Calu3 (cell line): ENCODE measurements around the gene HBG2. TPM values are rescaled to one million over a fixed set of nuclear protein-coding genes. Genes with fewer than 3 reads are reported as not detected.

Experiments
- BruUV-seq: library from RNA; stranded (reverse); fragments of 400-500 nt; replicated peaks from 2 replicates; lab custom pipeline; 2021; lab: Mats Ljungman, UMichigan
- CTCF ChIA-PET: fragments of 300-600 bp; sonication (Branson Sonifier 250); formaldehyde crosslinking; loops from one replicate; lab custom pipeline; 2022; ENCODE audit warnings: antibody characterized with exemption; lab: Charles Lee
- DNase-seq: peaks from one replicate; pipeline ENCODE4 v3.0.0; 2022
- H3K27ac Mint-ChIP-seq: one replicate; pipeline ENCODE4 v1.8.0; 2022; ENCODE audit warnings: mixed read lengths; ENCODE audit not compliant: unreplicated experiment
- H3K27me3 Mint-ChIP-seq: one replicate; pipeline ENCODE4 v1.8.0; 2022; ENCODE audit warnings: mixed read lengths; ENCODE audit not compliant: unreplicated experiment
- H3K36me3 Mint-ChIP-seq: one replicate; pipeline ENCODE4 v1.8.0; 2022; ENCODE audit warnings: mild to moderate bottlenecking, moderate library complexity, mixed read lengths; ENCODE audit not compliant: insufficient read depth, unreplicated experiment
- H3K4me1 Mint-ChIP-seq: one replicate; pipeline ENCODE4 v1.8.0; 2022; ENCODE audit warnings: mild to moderate bottlenecking, low read depth, mixed read lengths; ENCODE audit not compliant: unreplicated experiment
- H3K4me3 Mint-ChIP-seq: one replicate; pipeline ENCODE4 v1.8.0; 2022; ENCODE audit warnings: mild to moderate bottlenecking, low read depth, moderate library complexity, mixed read lengths; ENCODE audit not compliant: unreplicated experiment
- H3K9me3 Mint-ChIP-seq: one replicate; pipeline ENCODE4 v1.8.0; 2022; ENCODE audit warnings: low read depth, mixed read lengths; ENCODE audit not compliant: unreplicated experiment
- intact Hi-C: fragments of 100-400 bp; cut with micrococcal nuclease; formaldehyde crosslinking; loops from one replicate; pipeline ENCODE4 v1.10.0; 2022; ENCODE audit not compliant: unreplicated experiment
- total RNA-seq: library from RNA; stranded (reverse); gene quantifications from 2 replicates; pipeline ENCODE4 v1.2.3, GENCODE V29; 2022
- TF ChIP-seq, protein P1 (sequence below): fragments of 200-600 bp; IDR thresholded peaks from one replicate; pipeline ENCODE4 v1.8.0; 2022; ENCODE audit warnings: antibody characterized with exemption; ENCODE audit not compliant: unreplicated experiment

HBG2 gene
- total RNA-seq, 1 experiment from 2014 or later: not detected

GRCh38 chr11:5247472-5248192, 6.9 kb downstream of the HBG2 start:
- no TSS peak for BruUV-seq
- no peaks in the 10 kb centered on the region for H3K4me1 Mint-ChIP-seq
- H3K4me3 Mint-ChIP-seq: no peak overlapping the region
- H3K36me3 Mint-ChIP-seq: no peaks in the 10 kb centered on the region
- CTCF ChIA-PET: interaction anchor here (0.7 kb wide), 1 partner anchor 20 kb away, joined by 3 read pairs; no protein-coding TSS in a partner anchor
- no peak overlapping the region for H3K27ac Mint-ChIP-seq
- peaks cover under 1% of the 10 kb centered on the region for H3K9me3 Mint-ChIP-seq
- TF ChIP-seq, protein P1, sequence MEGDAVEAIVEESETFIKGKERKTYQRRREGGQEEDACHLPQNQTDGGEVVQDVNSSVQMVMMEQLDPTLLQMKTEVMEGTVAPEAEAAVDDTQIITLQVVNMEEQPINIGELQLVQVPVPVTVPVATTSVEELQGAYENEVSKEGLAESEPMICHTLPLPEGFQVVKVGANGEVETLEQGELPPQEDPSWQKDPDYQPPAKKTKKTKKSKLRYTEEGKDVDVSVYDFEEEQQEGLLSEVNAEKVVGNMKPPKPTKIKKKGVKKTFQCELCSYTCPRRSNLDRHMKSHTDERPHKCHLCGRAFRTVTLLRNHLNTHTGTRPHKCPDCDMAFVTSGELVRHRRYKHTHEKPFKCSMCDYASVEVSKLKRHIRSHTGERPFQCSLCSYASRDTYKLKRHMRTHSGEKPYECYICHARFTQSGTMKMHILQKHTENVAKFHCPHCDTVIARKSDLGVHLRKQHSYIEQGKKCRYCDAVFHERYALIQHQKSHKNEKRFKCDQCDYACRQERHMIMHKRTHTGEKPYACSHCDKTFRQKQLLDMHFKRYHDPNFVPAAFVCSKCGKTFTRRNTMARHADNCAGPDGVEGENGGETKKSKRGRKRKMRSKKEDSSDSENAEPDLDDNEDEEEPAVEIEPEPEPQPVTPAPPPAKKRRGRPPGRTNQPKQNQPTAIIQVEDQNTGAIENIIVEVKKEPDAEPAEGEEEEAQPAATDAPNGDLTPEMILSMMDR: no peak
- DNase-seq: no peak
- intact Hi-C loops: no loop called here
- peaks cover 55% of the 10 kb centered on the region for H3K27me3 Mint-ChIP-seq

GRCh38 chr11:5246772-5247471, 7.7 kb downstream of the HBG2 start:
- H3K36me3 Mint-ChIP-seq: no peaks in the 10 kb centered on the region
- TF ChIP-seq, protein P1: no peak
- DNase-seq: no peak
- no peak overlapping the region for H3K4me3 Mint-ChIP-seq
- H3K4me1 Mint-ChIP-seq: no peaks in the 10 kb centered on the region
- CTCF ChIA-PET: no interaction called here
- peaks cover 47% of the 10 kb centered on the region for H3K27me3 Mint-ChIP-seq
- H3K27ac Mint-ChIP-seq: no peak overlapping the region
- H3K9me3 Mint-ChIP-seq: no peaks in the 10 kb centered on the region
- no TSS peak for BruUV-seq
- intact Hi-C loops: no loop called here

DNA sequence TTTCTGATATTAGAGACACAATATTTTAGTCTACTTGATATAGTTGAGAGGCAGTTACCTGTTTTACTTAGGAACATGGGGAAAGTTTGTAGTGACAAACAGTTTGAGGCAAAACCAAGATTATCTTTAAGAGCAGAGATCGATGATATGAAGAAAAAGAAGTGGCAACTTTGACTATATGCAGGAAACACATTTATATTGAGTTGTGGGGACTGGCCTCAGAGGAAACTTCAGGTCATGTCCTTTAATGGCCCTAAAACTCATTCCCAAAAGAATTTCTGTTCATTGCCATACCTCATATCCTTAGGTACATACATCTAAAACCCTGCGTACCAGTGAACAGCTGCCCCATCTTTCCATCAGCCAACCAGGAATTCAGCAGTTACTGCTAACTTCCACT, 9.4 kb downstream of the HBG2 start:
- TF ChIP-seq, protein P1: no peak
- H3K27ac Mint-ChIP-seq: no peak overlapping the region
- no peaks in the 10 kb centered on the region for H3K36me3 Mint-ChIP-seq
- H3K9me3 Mint-ChIP-seq: no peaks in the 10 kb centered on the region
- peaks cover 42% of the 10 kb centered on the region for H3K27me3 Mint-ChIP-seq
- intact Hi-C loops: no loop called here
- CTCF ChIA-PET: no interaction called here
- no peaks in the 10 kb centered on the region for H3K4me1 Mint-ChIP-seq
- H3K4me3 Mint-ChIP-seq: no peak overlapping the region
- no peak for DNase-seq
- BruUV-seq: no TSS peak

- no peak overlapping the region for H3K4me3 Mint-ChIP-seq
- TF ChIP-seq, protein P1: no peak
- H3K27ac Mint-ChIP-seq: no peak overlapping the region
- no peaks in the 10 kb centered on the region for H3K9me3 Mint-ChIP-seq
- no peak for DNase-seq
- CTCF ChIA-PET: no interaction called here
- H3K27me3 Mint-ChIP-seq: peaks cover 42% of the 10 kb centered on the region
- intact Hi-C loops: no loop called here
- no peaks in the 10 kb centered on the region for H3K36me3 Mint-ChIP-seq
- H3K4me1 Mint-ChIP-seq: no peaks in the 10 kb centered on the region
- no TSS peak for BruUV-seq
These were observed 10.8 kb downstream of the HBG2 start for GRCh38 chr11:5243816-5244180.
